Measurements from ENCODE around the gene LRRN4CL. TPM values are rescaled to one million over a fixed set of nuclear protein-coding genes. Genes with fewer than 3 reads are reported as not detected.

The LRRN4CL gene
- total RNA-seq, 2 experiments from 2014 or later, result not detected

DNA sequence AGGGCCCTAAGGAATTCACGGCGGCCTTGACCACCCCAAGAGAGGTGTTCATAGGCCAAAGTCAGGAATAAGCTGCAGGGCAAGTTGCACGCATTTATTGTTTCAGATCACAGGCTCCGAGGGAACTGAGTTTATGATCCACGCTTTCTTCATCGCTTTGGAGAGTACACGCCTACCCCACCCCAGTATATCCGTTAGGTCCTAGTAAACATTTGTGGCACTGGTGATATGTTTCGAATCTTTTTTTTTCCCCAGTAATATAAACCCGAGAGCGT, 43.7 kb downstream of the LRRN4CL start:
- Mint-ChIP-seq H3K4me1 (ENCODE audit: low read depth) (peaks cover 31% of the 10 kb centered on the region), H3K4me3 (peak overlapping the region; percentile 100), H3K9me3 (no peaks in the 10 kb centered on the region), H3K27me3 (no peaks in the 10 kb centered on the region), H3K36me3 (ENCODE audit: low read depth) (peaks cover 41% of the 10 kb centered on the region), H3K27ac (peak overlapping the region; percentile 99)
- intact Hi-C loops (cut with micrococcal nuclease), result loop anchor here (5.0 kb wide), 1 partner anchor 33 kb away; the partner anchor contains the start of genes EML3 and ROM1
- no peak for ATAC-seq
- CTCF ChIA-PET, result no interaction called here
- POLR2A ChIA-PET, result interaction anchor here (0.8 to 13.3 kb wide), 14 partner anchors 10 to 210 kb away, joined by 3 to 263 read pairs (median 6); partner anchors contain the start of genes B3GAT3, C11orf98, CSKMT and LBHD1
- no peak for TF ChIP-seq CTCF (IDR thresholded peaks at IDR 0.05)
- DNase-seq, result peak; percentile 18

DNA sequence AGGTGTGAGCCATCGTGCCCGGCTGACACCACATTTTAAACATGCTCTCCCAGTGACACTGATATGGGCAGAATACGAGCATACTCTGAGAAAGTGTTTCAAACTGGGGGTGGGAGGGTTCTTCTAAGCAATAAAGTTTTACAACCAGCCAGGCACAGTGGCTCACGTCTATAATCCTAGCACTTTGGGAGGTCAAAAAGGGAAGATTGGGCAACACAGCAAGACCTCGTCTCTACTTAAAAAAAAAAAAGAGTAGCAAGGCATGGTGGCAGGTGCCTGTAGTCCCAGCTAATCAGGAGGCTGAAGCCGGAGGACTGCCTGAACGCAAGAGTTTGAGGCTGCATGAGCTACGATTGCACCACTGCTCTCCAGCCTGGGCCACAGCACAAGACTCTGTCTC, 45.1 kb downstream of the LRRN4CL start:
- H3K4me1 Mint-ChIP-seq (ENCODE audit: low read depth), result peaks cover 39% of the 10 kb centered on the region
- no peaks in the 10 kb centered on the region for H3K27me3 Mint-ChIP-seq
- H3K36me3 Mint-ChIP-seq (ENCODE audit: low read depth), result peaks cover 47% of the 10 kb centered on the region
- no peak for TF ChIP-seq CTCF (IDR thresholded peaks at IDR 0.05)
- intact Hi-C loops (cut with micrococcal nuclease), result no loop called here
- ATAC-seq, result no peak
- H3K9me3 Mint-ChIP-seq, result no peaks in the 10 kb centered on the region
- DNase-seq, result no peak
- ChIA-PET CTCF (interaction anchor here (0.7 kb wide), 1 partner anchor 52 kb away, joined by 3 read pairs; no protein-coding TSS in a partner anchor), POLR2A (interaction anchor here (1.4 to 13.3 kb wide), 6 partner anchors 15 to 211 kb away, joined by 3 to 263 read pairs (median 10); partner anchors contain the start of genes B3GAT3, C11orf98, CSKMT and LBHD1)
- peak overlapping the region; percentile 47 for H3K27ac Mint-ChIP-seq
- H3K4me3 Mint-ChIP-seq, result peak overlapping the region; percentile 53

Other genes with a start within 250 kb of the LRRN4CL start
- 10 to 100 TPM; 41.1 to 43.0 TPM for gene AHNAK, start 142.7 kb downstream of the LRRN4CL start, total RNA-seq
- 1,000 to 10,000 TPM; 1,925 to 1,979 TPM for gene EEF1G, start 115.6 kb downstream of the LRRN4CL start, total RNA-seq
- gene TUT1, start 98.0 kb downstream of the LRRN4CL start, total RNA-seq, result 10 to 100 TPM; 34.4 to 38.0 TPM
- 100 to 1,000 TPM; 159 to 164 TPM for gene MTA2, start 87.7 kb downstream of the LRRN4CL start, total RNA-seq
- 100 to 1,000 TPM; 115 to 120 TPM for gene EML3, start 76.8 kb downstream of the LRRN4CL start, total RNA-seq
- gene ROM1, start 76.3 kb downstream of the LRRN4CL start, total RNA-seq, result 1 to 10 TPM in 1 of 2 experiments, under 1 TPM in 1; 0.79 to 1.1 TPM
- 10 to 100 TPM; 59.1 to 61.4 TPM for gene B3GAT3, start 67.5 kb downstream of the LRRN4CL start, total RNA-seq
- 100 to 1,000 TPM; 205 to 217 TPM for gene GANAB, start 42.9 kb downstream of the LRRN4CL start, total RNA-seq
- gene INTS5, start 36.2 kb downstream of the LRRN4CL start, total RNA-seq, result 10 to 100 TPM; 30.3 to 31.5 TPM
- gene C11orf98, start 24.3 kb downstream of the LRRN4CL start, total RNA-seq, result 100 to 1,000 TPM; 108 TPM
- gene CSKMT, start 24.2 kb downstream of the LRRN4CL start, total RNA-seq, result 10 to 100 TPM; 37.1 to 43.6 TPM
- 1 to 10 TPM; 4.7 TPM for gene UQCC3, start 17.9 kb downstream of the LRRN4CL start, total RNA-seq
- 10 to 100 TPM; 12.0 to 12.9 TPM for gene LBHD1, start 17.3 kb downstream of the LRRN4CL start, total RNA-seq
- gene UBXN1, start 10.5 kb downstream of the LRRN4CL start, total RNA-seq, result 100 to 1,000 TPM; 104 to 120 TPM
- 10 to 100 TPM; 22.1 to 24.1 TPM for gene BSCL2, start 17.9 kb upstream of the LRRN4CL start, total RNA-seq
- gene GNG3, start 18.1 kb upstream of the LRRN4CL start, total RNA-seq, result not detected
- gene HNRNPUL2, start 37.9 kb upstream of the LRRN4CL start, total RNA-seq, result 10 to 100 TPM; 54.9 to 58.6 TPM
- 10 to 100 TPM; 33.7 to 37.9 TPM for gene TTC9C, start 39.0 kb upstream of the LRRN4CL start, total RNA-seq
- 10 to 100 TPM in 1 of 2 experiments, 1 to 10 TPM in 1; 9.8 to 11.8 TPM for gene ZBTB3, start 64.6 kb upstream of the LRRN4CL start, total RNA-seq
- 100 to 1,000 TPM; 109 to 111 TPM for gene POLR2G, start 72.0 kb upstream of the LRRN4CL start, total RNA-seq
- gene TAF6L, start 81.9 kb upstream of the LRRN4CL start, total RNA-seq, result 10 to 100 TPM; 13.7 to 16.7 TPM
- 10 to 100 TPM; 18.6 to 19.5 TPM for gene TMEM179B, start 97.9 kb upstream of the LRRN4CL start, total RNA-seq
- gene TMEM223, start 102.5 kb upstream of the LRRN4CL start, total RNA-seq, result 10 to 100 TPM; 12.3 to 12.7 TPM
- gene NXF1, start 115.9 kb upstream of the LRRN4CL start, total RNA-seq, result 10 to 100 TPM; 80.9 to 90.0 TPM
- 10 to 100 TPM; 22.0 to 22.8 TPM for gene STX5, start 142.5 kb upstream of the LRRN4CL start, total RNA-seq
- gene TEX54, start 143.3 kb upstream of the LRRN4CL start, total RNA-seq, result not detected
- 10 to 100 TPM; 96.5 to 99.3 TPM for gene WDR74, start 150.1 kb upstream of the LRRN4CL start, total RNA-seq
- 100 to 1,000 TPM; 299 to 315 TPM for gene SLC3A2, start 191.4 kb upstream of the LRRN4CL start, total RNA-seq
- not detected for gene CHRM1, start 231.8 kb upstream of the LRRN4CL start, total RNA-seq